Dermis blood vessel endothelial cell (primary cell): Measurements from ENCODE around the gene PTP4A2. TPM values are rescaled to one million over a fixed set of nuclear protein-coding genes. Genes with fewer than 3 reads are reported as not detected.

ENCODE experiments used
- DNase-seq: peaks from one replicate; pipeline ENCODE4 v3.0.0; 2010
- total RNA-seq: library from RNA; depleted of rRNA; stranded (reverse); fragments of >200 nt; gene quantifications from 2 replicates; pipeline ENCODE4 v1.2.3, GENCODE V29; 2014

PTP4A2 gene
- total RNA-seq, 1 donor from 2014 or later = 199 TPM

DNA sequence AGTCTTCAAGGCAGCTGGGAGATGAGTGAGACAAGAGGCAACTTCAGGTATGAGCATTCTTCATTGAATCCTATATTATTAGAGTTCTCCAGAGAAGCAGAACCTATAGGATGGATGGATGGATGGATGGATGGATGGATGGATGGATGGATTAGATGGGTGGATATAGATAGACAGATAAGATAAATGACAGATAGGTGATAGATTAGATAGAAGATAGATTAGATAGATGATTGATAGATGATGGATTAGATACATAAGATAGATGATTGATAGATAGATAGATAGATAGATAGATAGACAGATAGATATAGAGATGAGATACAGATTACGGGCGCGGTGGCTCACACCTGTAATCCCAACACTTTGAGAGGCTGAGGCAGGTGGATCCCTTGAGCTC lies 79.1 kb downstream of the PTP4A2 start:
- no peak for DNase-seq

DNA sequence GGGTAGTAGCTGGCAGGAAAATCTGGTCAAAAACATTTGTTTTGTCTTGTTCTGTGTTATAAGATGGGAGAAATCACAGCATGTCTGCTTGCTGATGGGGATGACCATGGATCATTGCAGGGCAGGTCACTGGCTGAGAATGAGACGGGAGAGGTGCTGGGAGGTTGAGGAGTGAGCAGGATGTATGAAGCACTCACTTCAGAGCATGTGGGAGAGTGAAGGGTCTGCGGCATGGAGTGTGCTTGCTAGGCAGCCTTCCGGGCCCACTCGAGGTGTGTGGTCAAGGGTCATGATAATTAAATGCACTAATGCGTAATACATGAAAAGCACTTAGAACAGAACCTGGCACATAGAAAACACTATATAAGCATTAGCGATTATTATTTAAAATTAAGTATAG lies 80.3 kb downstream of the PTP4A2 start:
- no peak for DNase-seq

Other genes starting within 250 kb of the PTP4A2 start
- 0.51 and 0.65 TPM in 2 replicates for gene COL16A1, start 234.4 kb downstream of the PTP4A2 start, total RNA-seq
- 0.17 and 0.28 TPM in 2 replicates for gene ADGRB2, start 174.0 kb downstream of the PTP4A2 start, total RNA-seq
- 2.0 and 11.4 TPM in 2 replicates for gene SPOCD1, start 122.3 kb downstream of the PTP4A2 start, total RNA-seq
- 60.9 and 143 TPM in 2 replicates for gene KHDRBS1, start 75.5 kb upstream of the PTP4A2 start, total RNA-seq
- gene TMEM39B, start 134.6 kb upstream of the PTP4A2 start, total RNA-seq = 9.9 and 18.3 TPM in 2 replicates
- 34.4 and 50.3 TPM in 2 replicates for gene KPNA6, start 169.7 kb upstream of the PTP4A2 start, total RNA-seq
- 83.7 and 93.6 TPM in 2 replicates for gene TXLNA, start 241.3 kb upstream of the PTP4A2 start, total RNA-seq